Neuronal stem cell (in vitro differentiated cells): ENCODE results near the gene SETSIP. TPM values are rescaled to one million over a fixed set of nuclear protein-coding genes. Genes with fewer than 3 reads are reported as not detected.

Source experiments
- DNase-seq: peaks from one replicate; pipeline ENCODE4 v3.0.0-alpha.2; 2013; ENCODE audit warnings: low spot score
- H2AFZ ChIP-seq: one replicate; pipeline ENCODE4 v1.6.1; 2013; ENCODE audit warnings: mild to moderate bottlenecking, low read length, inconsistent platforms
- H2AK5ac ChIP-seq: 2 replicates; pipeline ENCODE4 v1.6.1; 2013; ENCODE audit warnings: low read depth, mild to moderate bottlenecking, inconsistent platforms, low read length, moderate library complexity, mixed read lengths
- H2BK120ac ChIP-seq: 2 replicates; pipeline ENCODE4 v1.6.1; 2013; ENCODE audit warnings: low read depth, mild to moderate bottlenecking, inconsistent platforms, low read length, moderate library complexity, mixed read lengths
- H2BK12ac ChIP-seq: one replicate; pipeline ENCODE4 v1.6.1; 2013; ENCODE audit warnings: low read length, inconsistent platforms
- H2BK15ac ChIP-seq: 2 replicates; pipeline ENCODE4 v1.6.1; 2013; ENCODE audit warnings: mild to moderate bottlenecking, low read length, inconsistent platforms, mixed read lengths
- H2BK5ac ChIP-seq: one replicate; pipeline ENCODE4 v1.6.1; 2013; ENCODE audit warnings: inconsistent platforms, mild to moderate bottlenecking, low read length, moderate library complexity
- H3K14ac ChIP-seq: one replicate; pipeline ENCODE4 v1.6.1; 2013; ENCODE audit warnings: low read length, inconsistent platforms
- H3K18ac ChIP-seq: 2 replicates; pipeline ENCODE4 v1.6.1; 2013; ENCODE audit warnings: low read length, inconsistent platforms
- H3K23ac ChIP-seq: 2 replicates; pipeline ENCODE4 v1.6.1; 2013; ENCODE audit warnings: low read depth, mild to moderate bottlenecking, mixed read lengths, low read length, inconsistent platforms; ENCODE audit not compliant: poor library complexity
- H3K27ac ChIP-seq: replicated peaks from 3 replicates; pipeline ENCODE4 v1.5.1; 2013; ENCODE audit warnings: low read length, inconsistent platforms
- H3K27me3 ChIP-seq, 3 experiments: 2 replicates each; pipeline ENCODE4 v1.6.1; 2013; ENCODE audit warnings: low read length in 3 of 3, mild to moderate bottlenecking in 2 of 3, inconsistent platforms in 1 of 3, low read depth in 1 of 3, mixed read lengths in 1 of 3, moderate library complexity in 1 of 3; ENCODE audit not compliant: control insufficient read depth in 3 of 3, insufficient read depth in 3 of 3
- H3K36me3 ChIP-seq, 2 donors: replicated peaks in 1 of 2; 2 replicates each; pipeline ENCODE4 v1.6.1; 2013; ENCODE audit warnings: low read length in 2 of 2; ENCODE audit not compliant: control insufficient read depth in 2 of 2, insufficient read depth in 2 of 2
- H3K4ac ChIP-seq: 2 replicates; pipeline ENCODE4 v1.6.1; 2013; ENCODE audit warnings: inconsistent platforms, mild to moderate bottlenecking, low read length, moderate library complexity
- H3K4me1 ChIP-seq, 2 donors: 1 replicate in 1 of 2; 2 replicates in 1 of 2; pipeline ENCODE4 v1.6.1; 2013; ENCODE audit warnings: low read length in 2 of 2, low read depth in 1 of 2; ENCODE audit not compliant: control insufficient read depth in 2 of 2, insufficient read depth in 1 of 2
- H3K4me2 ChIP-seq: one replicate; pipeline ENCODE4 v1.6.1; 2013; ENCODE audit warnings: mild to moderate bottlenecking, low read length, inconsistent platforms; ENCODE audit not compliant: insufficient read depth, poor library complexity, severe bottlenecking
- H3K4me3 ChIP-seq, 2 donors: 2 replicates each; pipeline ENCODE4 v1.5.1; 2013; ENCODE audit warnings: low read length in 2 of 2, mild to moderate bottlenecking in 2 of 2, inconsistent platforms in 1 of 2, moderate library complexity in 1 of 2
- H3K79me1 ChIP-seq: one replicate; pipeline ENCODE4 v1.6.1; 2013; ENCODE audit warnings: low read depth, mild to moderate bottlenecking, inconsistent platforms, low read length, moderate library complexity
- H3K9ac ChIP-seq: one replicate; pipeline ENCODE4 v1.6.1; 2013; ENCODE audit warnings: mild to moderate bottlenecking, low read depth, low read length, inconsistent platforms; ENCODE audit not compliant: poor library complexity
- H3K9me3 ChIP-seq, 2 donors: replicated peaks in 1 of 2; 2 replicates each; pipeline versions ENCODE3 to v1.6.1; 2013; ENCODE audit warnings: low read length in 2 of 2, mild to moderate bottlenecking in 2 of 2, inconsistent platforms in 1 of 2, low read depth in 1 of 2, mixed read lengths in 1 of 2, moderate library complexity in 1 of 2; ENCODE audit not compliant: control insufficient read depth in 2 of 2, insufficient read depth in 1 of 2
- H4K8ac ChIP-seq: one replicate; pipeline ENCODE4 v1.6.1; 2013; ENCODE audit warnings: low read depth, mild to moderate bottlenecking, inconsistent platforms, low read length, moderate library complexity
- H4K91ac ChIP-seq: one replicate; pipeline ENCODE4 v1.6.1; 2013; ENCODE audit warnings: low read length, low read depth, mild to moderate bottlenecking, inconsistent platforms; ENCODE audit not compliant: poor library complexity
- WGBS, 2 donors: extraction: QIAGEN DNeasy Blood & Tissue Kit; methylation state at CpG; one replicate each; pipeline ENCODE4 v1.1.7; 2013; ENCODE audit warnings: missing lambda C conversion rate in 2 of 2, mixed read lengths in 1 of 2; ENCODE audit not compliant: insufficient read length in 2 of 2, insufficient replicate concordance in 1 of 2; ENCODE audit errors: extremely low coverage in 2 of 2; 5-methylcytosine and 5-hydroxymethylcytosine counted together
- polyA plus RNA-seq, 2 experiments: library from polyadenylated mRNA; stranded (reverse); fragments of 200-250 nt; gene quantifications; one replicate each; pipeline ENCODE4 v1.2.3, GENCODE V29; 2013

SETSIP gene
- 0.40 TPM for polyA plus RNA-seq (2013, experiment 1 of 2)
- polyA plus RNA-seq (2013, experiment 2 of 2), result 0.33 TPM

GRCh38 chr1:92075311-92075710, at the start of gene SETSIP:
Gene SETSIP (minus strand): TSS chr1:92075411. CDS start chr1:92075411, 0 bp downstream.
- Histone ChIP-seq H3K9ac (no peak within 1 kb of the TSS), H4K91ac (no peak within 1 kb of the TSS), H2AFZ (peak within 1 kb of the TSS; percentile 59), H3K4ac (no peak within 1 kb of the TSS), H3K4me3 (no peak within 1 kb of the TSS), H2BK120ac (no peak within 1 kb of the TSS), H2BK12ac (no peak within 1 kb of the TSS), H4K8ac (no peak within 1 kb of the TSS), H3K9me3 (no peaks in the 10 kb centered on the region), H2BK15ac (no peak within 1 kb of the TSS), H3K36me3 (no peaks in the 10 kb centered on the region), H3K79me1 (no peaks in the 10 kb centered on the region), H2AK5ac (no peak within 1 kb of the TSS), H2BK5ac (no peak within 1 kb of the TSS), H3K4me1 (no peaks in the 10 kb centered on the region), H3K4me2 (no peak within 1 kb of the TSS), H3K23ac (no peak within 1 kb of the TSS), H3K27ac (no peak within 1 kb of the TSS), H3K14ac (no peak within 1 kb of the TSS), H3K18ac (no peak within 1 kb of the TSS), H3K27me3 (no peaks in the 10 kb centered on the region)
- DNase-seq, result no peak
- WGBS, 2 donors, result no CpG with 5 or more reads among the region's 3 CpGs

GRCh38 chr1:92123868-92124267, 48.7 kb upstream of the SETSIP start:
- WGBS, 2 donors, result no CpG with 5 or more reads among the region's 3 CpGs
- DNase-seq, result no peak
- H2BK12ac ChIP-seq, result no peak overlapping the region
- H3K4me2 ChIP-seq, result no peak overlapping the region
- no peak overlapping the region for H3K18ac ChIP-seq
- H3K36me3 ChIP-seq, result no peaks in the 10 kb centered on the region
- H3K4ac ChIP-seq, result no peak overlapping the region
- H3K79me1 ChIP-seq, result no peaks in the 10 kb centered on the region
- H3K4me1 ChIP-seq, result peaks cover 5% of the 10 kb centered on the region in 2 donors
- H3K9ac ChIP-seq, result no peak overlapping the region
- H3K9me3 ChIP-seq, result no peaks in the 10 kb centered on the region
- H3K27me3 ChIP-seq, result no peaks in the 10 kb centered on the region
- H3K23ac ChIP-seq, result no peak overlapping the region
- H3K4me3 ChIP-seq, result no peak overlapping the region
- H3K27ac ChIP-seq, result no peak overlapping the region
- no peak overlapping the region for H4K8ac ChIP-seq
- no peak overlapping the region for H2AFZ ChIP-seq
- H2AK5ac ChIP-seq, result no peak overlapping the region
- no peak overlapping the region for H2BK15ac ChIP-seq
- H4K91ac ChIP-seq, result no peak overlapping the region
- no peak overlapping the region for H2BK5ac ChIP-seq
- no peak overlapping the region for H2BK120ac ChIP-seq
- no peak overlapping the region for H3K14ac ChIP-seq

- Histone ChIP-seq H2BK12ac (no peak overlapping the region), H4K91ac (no peak overlapping the region), H2BK5ac (no peak overlapping the region), H2AFZ (no peak overlapping the region), H3K4me2 (no peak overlapping the region), H2BK15ac (no peak overlapping the region), H3K4ac (no peak overlapping the region), H3K9ac (no peak overlapping the region), H3K27me3 (no peaks in the 10 kb centered on the region), H4K8ac (no peak overlapping the region), H3K4me3 (no peak overlapping the region), H2AK5ac (no peak overlapping the region), H3K23ac (no peak overlapping the region), H3K27ac (no peak overlapping the region), H3K14ac (no peak overlapping the region), H2BK120ac (no peak overlapping the region), H3K36me3 (no peaks in the 10 kb centered on the region), H3K79me1 (no peaks in the 10 kb centered on the region), H3K18ac (no peak overlapping the region), H3K4me1 (no peaks in the 10 kb centered on the region), H3K9me3 (no peaks in the 10 kb centered on the region)
- no peak for DNase-seq
- WGBS, 2 donors, result no CpG with 5 or more reads among the region's 3 CpGs
Observed at GRCh38 chr1:92118826-92119225, 43.6 kb upstream of the SETSIP start.

- peak overlapping the region; percentile 46 for H2AFZ ChIP-seq
- no peak for DNase-seq
- H2BK15ac ChIP-seq, result no peak overlapping the region
- no peak overlapping the region for H4K8ac ChIP-seq
- no peaks in the 10 kb centered on the region for H3K4me1 ChIP-seq
- no peak overlapping the region for H3K4me2 ChIP-seq
- WGBS, 2 donors, result no CpG with 5 or more reads among the region's 2 CpGs
- H2BK12ac ChIP-seq, result no peak overlapping the region
- H3K23ac ChIP-seq, result no peak overlapping the region
- no peak overlapping the region for H3K14ac ChIP-seq
- H4K91ac ChIP-seq, result no peak overlapping the region
- no peak overlapping the region for H3K27ac ChIP-seq
- no peaks in the 10 kb centered on the region for H3K79me1 ChIP-seq
- H3K4me3 ChIP-seq, result no peak overlapping the region
- no peaks in the 10 kb centered on the region for H3K9me3 ChIP-seq
- no peak overlapping the region for H2BK5ac ChIP-seq
- H3K9ac ChIP-seq, result no peak overlapping the region
- no peaks in the 10 kb centered on the region for H3K36me3 ChIP-seq
- no peaks in the 10 kb centered on the region for H3K27me3 ChIP-seq
- no peak overlapping the region for H2AK5ac ChIP-seq
- no peak overlapping the region for H3K4ac ChIP-seq
- no peak overlapping the region for H2BK120ac ChIP-seq
- no peak overlapping the region for H3K18ac ChIP-seq
Observed at GRCh38 chr1:92117526-92117925, 42.3 kb upstream of the SETSIP start.
